NCI-H1436 treated with DMSO at 0.1 percent for 48 hours (cell line): ENCODE data around the gene SOX18.

Source experiments
- DNase-seq: peaks from one replicate; lab custom pipeline; 2025; lab: John Stamatoyannopoulos, UW

SOX18 gene

GRCh38 chr20:64052987-64053840 lies 3.8 kb upstream of the SOX18 start:
- DNase-seq = no peak

- DNase-seq = no peak
These were observed 2.9 kb upstream of the SOX18 start for GRCh38 chr20:64052326-64052722.

GRCh38 chr20:64051561-64052325 lies 2.3 kb upstream of the SOX18 start:
- no peak for DNase-seq

GRCh38 chr20:64051033-64051452 lies 1.6 kb upstream of the SOX18 start:
- no peak for DNase-seq

GRCh38 chr20:64050261-64051032 lies 1.0 kb upstream of the SOX18 start:
- no peak for DNase-seq

GRCh38 chr20:64049878-64050260 lies 430 bp upstream of the SOX18 start:
- no peak for DNase-seq

GRCh38 chr20:64048402-64049044 lies 916 bp downstream of the SOX18 start:
- no peak for DNase-seq

- no peak for DNase-seq
These were observed 1.5 kb downstream of the SOX18 start for GRCh38 chr20:64047968-64048401.

- no peak for DNase-seq
These were observed 2.4 kb downstream of the SOX18 start for GRCh38 chr20:64047046-64047389.

- no peak for DNase-seq
These were observed 4.0 kb downstream of the SOX18 start for GRCh38 chr20:64045346-64046011.

- DNase-seq = no peak
These were observed 4.8 kb downstream of the SOX18 start for GRCh38 chr20:64044484-64045247.

- DNase-seq = no peak
These were observed 5.7 kb downstream of the SOX18 start for GRCh38 chr20:64043768-64044167.

- no peak for DNase-seq
These were observed 7.2 kb downstream of the SOX18 start for GRCh38 chr20:64042054-64042781.

- DNase-seq = no peak
These were observed 7.7 kb downstream of the SOX18 start for GRCh38 chr20:64041781-64042053.

- DNase-seq = no peak
These were observed 8.2 kb downstream of the SOX18 start for GRCh38 chr20:64041040-64041780.

GRCh38 chr20:64040231-64041039 lies 9.0 kb downstream of the SOX18 start:
- DNase-seq = no peak

GRCh38 chr20:64039293-64040160 lies 9.9 kb downstream of the SOX18 start:
- no peak for DNase-seq
